ENCODE measurements around the gene HRCT1. TPM values are rescaled to one million over a fixed set of nuclear protein-coding genes. Genes with fewer than 3 reads are reported as not detected.
"Not testable (repeated sequence)": the region's sequence is repeated elsewhere in the genome, so short reads cannot be mapped to it uniquely, and the experiment has no call there.

The HRCT1 gene
- 2.1 TPM for polyA plus RNA-seq (ENCODE audit: insufficient read length)

- no peak for DNase-seq (ENCODE audit: low read depth)
These were observed at the start of gene HRCT1 for GRCh38 chr9:35905912-35906679. Gene HRCT1 (plus strand): TSS chr9:35906202. CDS start chr9:35906288, 86 bp downstream.

- no peak for DNase-seq (ENCODE audit: low read depth)
These were observed 49.8 kb upstream of the HRCT1 start for GRCh38 chr9:35856206-35856605.

- DNase-seq (ENCODE audit: low read depth): no peak
These were observed 49.1 kb upstream of the HRCT1 start for GRCh38 chr9:35856882-35857281.

- DNase-seq (ENCODE audit: low read depth): no peak
These were observed 47.5 kb upstream of the HRCT1 start for GRCh38 chr9:35858458-35858857.

GRCh38 chr9:35859310-35859989 is 46.6 kb upstream of the HRCT1 start:
- no peak for DNase-seq (ENCODE audit: low read depth)

GRCh38 chr9:35859990-35860339 is 46.0 kb upstream of the HRCT1 start:
- no peak for DNase-seq (ENCODE audit: low read depth)

- no peak for DNase-seq (ENCODE audit: low read depth)
These were observed 44.7 kb upstream of the HRCT1 start for GRCh38 chr9:35861161-35861897.

- no peak for DNase-seq (ENCODE audit: low read depth)
These were observed 43.7 kb upstream of the HRCT1 start for GRCh38 chr9:35862328-35862727.

- no peak for DNase-seq (ENCODE audit: low read depth)
These were observed 42.4 kb upstream of the HRCT1 start for GRCh38 chr9:35863583-35863982.

- DNase-seq (ENCODE audit: low read depth): no peak
These were observed 41.2 kb upstream of the HRCT1 start for GRCh38 chr9:35864695-35865255.

GRCh38 chr9:35867538-35867937 is 38.5 kb upstream of the HRCT1 start:
- DNase-seq (ENCODE audit: low read depth): no peak

GRCh38 chr9:35868933-35869332 is 37.1 kb upstream of the HRCT1 start:
- DNase-seq (ENCODE audit: low read depth): no peak

GRCh38 chr9:35869621-35870216 is 36.3 kb upstream of the HRCT1 start:
- no peak for DNase-seq (ENCODE audit: low read depth)

- DNase-seq (ENCODE audit: low read depth): no peak
These were observed 35.6 kb upstream of the HRCT1 start, which contains the start of gene OR13J1 for GRCh38 chr9:35870351-35870923. Gene OR13J1 (minus strand): TSS chr9:35870401. CDS start chr9:35870401, 0 bp downstream.

GRCh38 chr9:35871545-35871944 is 34.5 kb upstream of the HRCT1 start:
- no peak for DNase-seq (ENCODE audit: low read depth)

GRCh38 chr9:35872505-35872904 is 33.5 kb upstream of the HRCT1 start:
- DNase-seq (ENCODE audit: low read depth): no peak

- DNase-seq (ENCODE audit: low read depth): peak; percentile 65
These were observed 23.6 kb upstream of the HRCT1 start for GRCh38 chr9:35882263-35882848.

GRCh38 chr9:35882996-35883395 is 23.0 kb upstream of the HRCT1 start:
- DNase-seq (ENCODE audit: low read depth): no peak

GRCh38 chr9:35884908-35885307 is 21.1 kb upstream of the HRCT1 start:
- not testable (repeated sequence) for DNase-seq (ENCODE audit: low read depth)

- no peak for DNase-seq (ENCODE audit: low read depth)
These were observed 14.4 kb upstream of the HRCT1 start for GRCh38 chr9:35891646-35892045.

GRCh38 chr9:35892051-35892450 is 14.0 kb upstream of the HRCT1 start:
- no peak for DNase-seq (ENCODE audit: low read depth)
